HepG2 (cell line): Measurements from ENCODE around the gene SLC6A8. TPM values are rescaled to one million over a fixed set of nuclear protein-coding genes. Genes with fewer than 3 reads are reported as not detected.
A peak's percentile ranks its signal among the peaks of the same experiment; 100 is the strongest.

Experiments
- ATF6 ChIP-seq: sonication (generic); formaldehyde crosslinking; conservative IDR thresholded peaks from 2 replicates; pipeline ENCODE4 v1.4.0; 2020; ENCODE audit warnings: missing genetic modification reagents
- FOSL1 ChIP-seq: sonication (generic); formaldehyde crosslinking; IDR thresholded peaks from 2 replicates; pipeline ENCODE4 v1.9.0; 2021; ENCODE audit warnings: missing genetic modification reagents, borderline replicate concordance
- FOXO1 ChIP-seq: sonication (generic); formaldehyde crosslinking; IDR thresholded peaks from 2 replicates; pipeline ENCODE4 v1.4.0; 2020; ENCODE audit warnings: missing genetic modification reagents
- GATAD2A ChIP-seq: IDR thresholded peaks from 2 replicates; pipeline ENCODE4 v1.6.1; 2016
- KDM1A ChIP-seq: IDR thresholded peaks from 2 replicates; pipeline ENCODE4 v1.6.1; 2016; ENCODE audit warnings: missing compliant biosample characterization
- KDM2A ChIP-seq: sonication (generic); formaldehyde crosslinking; IDR thresholded peaks from 2 replicates; pipeline ENCODE4 v1.4.0; 2020; ENCODE audit warnings: low read depth, missing genetic modification reagents, borderline replicate concordance
- KMT2B ChIP-seq: IDR thresholded peaks from 2 replicates; pipeline ENCODE4 v1.6.1; 2016; ENCODE audit warnings: missing genetic modification reagents, missing compliant biosample characterization
- MATR3 ChIP-seq: sonication (generic); formaldehyde crosslinking; IDR thresholded peaks from 2 replicates; pipeline ENCODE4 v1.4.0; 2020; ENCODE audit warnings: missing genetic modification reagents
- MBD4 ChIP-seq: IDR thresholded peaks from 2 replicates; pipeline ENCODE4 v1.6.1; 2012; ENCODE audit warnings: low read length, inconsistent platforms, borderline replicate concordance
- MEIS1 ChIP-seq: sonication (generic); formaldehyde crosslinking; IDR thresholded peaks from 2 replicates; pipeline ENCODE4 v1.9.0; 2021; ENCODE audit warnings: mild to moderate bottlenecking, missing genetic modification reagents, moderate library complexity, borderline replicate concordance
- SNAPC2 ChIP-seq: sonication (generic); formaldehyde crosslinking; IDR thresholded peaks from 2 replicates; pipeline ENCODE4 v1.8.1; 2022; ENCODE audit warnings: mild to moderate bottlenecking, missing genetic modification reagents
- TEAD3 ChIP-seq: optimal IDR thresholded peaks from 2 replicates; pipeline ENCODE3; 2016; ENCODE audit warnings: borderline replicate concordance
- YY1 ChIP-seq: IDR thresholded peaks from 2 replicates; pipeline ENCODE4 v1.6.1; 2011; ENCODE audit warnings: low read length, low read depth, moderate library complexity, mild to moderate bottlenecking; ENCODE audit not compliant: insufficient read depth, insufficient replicate concordance
- ZBED4 ChIP-seq: sonication (generic); formaldehyde crosslinking; IDR thresholded peaks from 2 replicates; pipeline ENCODE4 v1.4.0; 2020; ENCODE audit warnings: missing genetic modification reagents, borderline replicate concordance
- ZNF24 ChIP-seq: fragments of 450-650 bp; IDR thresholded peaks from 2 replicates; pipeline ENCODE4 v1.6.1; 2017; ENCODE audit warnings: antibody characterized with exemption, mild to moderate bottlenecking
- ZNF260 ChIP-seq: sonication (generic); formaldehyde crosslinking; IDR thresholded peaks from 2 replicates; pipeline ENCODE4 v1.4.0; 2020; ENCODE audit warnings: missing genetic modification reagents, low read depth, mild to moderate bottlenecking, borderline replicate concordance
- ZNF550 ChIP-seq: sonication (generic); formaldehyde crosslinking; IDR thresholded peaks from 2 replicates; pipeline ENCODE4 v1.4.0; 2020; ENCODE audit warnings: mild to moderate bottlenecking, missing genetic modification reagents, borderline replicate concordance
- ZNF569 ChIP-seq: sonication (generic); formaldehyde crosslinking; IDR thresholded peaks from 2 replicates; pipeline ENCODE4 v1.5.0; 2020; ENCODE audit warnings: mild to moderate bottlenecking, missing genetic modification reagents, moderate library complexity, borderline replicate concordance
- ZNF570 ChIP-seq: sonication (generic); formaldehyde crosslinking; IDR thresholded peaks from 2 replicates; pipeline ENCODE4 v1.4.0; 2020; ENCODE audit warnings: mild to moderate bottlenecking, missing genetic modification reagents, borderline replicate concordance
- ZNF614 ChIP-seq: IDR thresholded peaks from 2 replicates; pipeline ENCODE4 v1.6.1; 2018; ENCODE audit warnings: missing biosample characterization, missing genetic modification reagents, inconsistent platforms, borderline replicate concordance
- ZNF780A ChIP-seq: sonication (generic); formaldehyde crosslinking; IDR thresholded peaks from 2 replicates; pipeline ENCODE4 v1.8.0; 2022; ENCODE audit warnings: mild to moderate bottlenecking, missing genetic modification reagents, moderate library complexity
- polyA plus RNA-seq, 8 experiments: library from polyadenylated mRNA; depleted of rRNA in 3 of 8; stranded (reverse) in 7 of 8; unstranded in 1 of 8; fragments of >200 nt; fragmentation: Illumina TruSeq in 4 of 8; extraction: Trizol in 4 of 8; gene quantifications; 2 replicates each; pipeline versions ENCODE4 v1.2.1 to v1.2.3, GENCODE V29; 2011 to 2016; ENCODE audit warnings: low read depth in 4 of 8, missing spikeins in 1 of 8, mixed read lengths in 1 of 8; ENCODE audit not compliant: insufficient read depth in 1 of 8
- total RNA-seq, 5 experiments: library from RNA; depleted of rRNA; stranded (reverse); fragments of >200 nt; fragmentation: Illumina TruSeq; extraction: Trizol; gene quantifications; 2 replicates each; pipeline ENCODE4 v1.2.3, GENCODE V29; 2016; ENCODE audit warnings: low read depth in 1 of 5
- TF ChIP-seq, protein P1 (sequence below), 2 experiments: sonication (generic) in 1 of 2; formaldehyde crosslinking in 1 of 2; IDR thresholded peaks; 2 replicates each; pipeline versions ENCODE4 v1.5.1 to v1.6.1; 2011 to 2020; ENCODE audit warnings: borderline replicate concordance in 1 of 2, low read depth in 1 of 2, low read length in 1 of 2, mild to moderate bottlenecking in 1 of 2, missing genetic modification reagents in 1 of 2, moderate library complexity in 1 of 2

Gene SLC6A8
- total and polyA plus RNA-seq, 2 of the 13 experiments (the other 11 are each of a cell fraction or from before 2014, with no cell fraction given), result 13.9 to 176 TPM

DNA sequence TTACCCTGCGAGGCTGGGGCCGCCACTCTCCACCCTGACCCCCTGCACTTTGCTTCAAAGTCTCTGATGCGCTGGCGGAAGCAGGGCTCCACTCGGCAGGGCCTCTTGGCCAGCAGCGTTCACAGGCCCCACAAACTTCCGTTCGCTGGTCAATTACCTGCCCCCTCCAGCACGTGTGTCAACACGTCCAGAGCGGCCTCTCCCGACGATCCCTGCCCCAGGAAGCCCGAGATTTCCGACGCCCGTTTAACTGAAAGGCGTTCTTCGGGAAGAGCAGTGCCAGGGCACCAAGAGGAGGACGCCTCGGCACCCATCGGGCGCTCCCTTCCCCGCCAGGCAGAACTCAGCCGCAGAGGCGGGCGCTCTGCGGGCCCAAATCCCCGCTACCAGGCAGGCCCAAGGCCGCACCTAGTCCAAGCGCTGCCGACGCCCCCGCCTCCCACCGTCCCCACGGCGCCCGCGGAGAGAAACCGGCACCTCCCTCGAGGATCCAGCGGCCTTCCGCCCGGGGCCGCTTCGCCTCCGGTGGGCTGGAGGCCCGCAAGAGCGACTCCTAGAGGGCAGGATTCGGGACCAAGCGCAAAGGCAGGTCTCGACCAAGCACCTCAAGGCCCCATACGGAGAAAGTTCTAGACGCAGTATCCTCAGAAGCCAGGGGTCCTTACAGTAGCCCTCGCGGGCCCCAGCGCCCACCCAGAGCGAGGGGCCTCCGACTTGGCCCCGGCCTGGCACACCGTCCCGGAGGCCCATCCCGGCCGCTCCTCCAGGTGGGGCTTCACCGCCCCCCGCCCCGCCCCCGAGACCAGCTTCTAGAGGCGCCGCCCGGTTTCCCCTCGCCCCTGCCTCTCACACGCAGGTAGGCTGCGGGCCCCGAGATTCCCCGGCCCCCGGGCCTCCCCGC is 35.9 kb downstream of the SLC6A8 start (continued):
- TF ChIP-seq ZNF614 (no peak; the same call in 1 of the 2 replicates), KDM2A (CRISPR knock-in tag) (peak; percentile 48; the same call in 1 of the 2 replicates), ATF6 (CRISPR knock-in tag) (no peak), ZNF260 (CRISPR knock-in tag) (no peak), ZNF24 (no peak), FOSL1 (CRISPR knock-in tag) (no peak), ZNF569 (CRISPR knock-in tag) (no peak), KDM1A (CRISPR knock-in tag) (no peak), ZNF570 (no peak), YY1 (no peak), ZBED4 (CRISPR knock-in tag) (no peak), TEAD3 (no peak), KMT2B (CRISPR knock-in tag) (no peak), ZNF780A (CRISPR knock-in tag) (no peak), FOXO1 (CRISPR knock-in tag) (no peak; the same call in 1 of the 2 replicates), MEIS1 (CRISPR knock-in tag) (no peak), ZNF550 (CRISPR knock-in tag) (no peak), SNAPC2 (CRISPR knock-in tag) (no peak), MATR3 (CRISPR knock-in tag) (no peak), MBD4 (no peak), GATAD2A (CRISPR knock-in tag) (peak; percentile 36; the same call in 1 of the 2 replicates)
- TF ChIP-seq, protein P1, sequence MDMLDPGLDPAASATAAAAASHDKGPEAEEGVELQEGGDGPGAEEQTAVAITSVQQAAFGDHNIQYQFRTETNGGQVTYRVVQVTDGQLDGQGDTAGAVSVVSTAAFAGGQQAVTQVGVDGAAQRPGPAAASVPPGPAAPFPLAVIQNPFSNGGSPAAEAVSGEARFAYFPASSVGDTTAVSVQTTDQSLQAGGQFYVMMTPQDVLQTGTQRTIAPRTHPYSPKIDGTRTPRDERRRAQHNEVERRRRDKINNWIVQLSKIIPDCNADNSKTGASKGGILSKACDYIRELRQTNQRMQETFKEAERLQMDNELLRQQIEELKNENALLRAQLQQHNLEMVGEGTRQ (IDR thresholded peaks at IDR 0.05; ENCODE audit: low read depth, low read length), result no peak
- TF ChIP-seq, protein P1 (CRISPR knock-in tag; IDR thresholded peaks at IDR 0.05; ENCODE audit: borderline replicate concordance), result no peak
